ENCODE measurements around the gene LRG1. TPM values are rescaled to one million over a fixed set of nuclear protein-coding genes. Genes with fewer than 3 reads are reported as not detected.

The LRG1 gene
- total RNA-seq, 2 donors from 2014 or later, result 2.5 to 3.6 TPM

DNA sequence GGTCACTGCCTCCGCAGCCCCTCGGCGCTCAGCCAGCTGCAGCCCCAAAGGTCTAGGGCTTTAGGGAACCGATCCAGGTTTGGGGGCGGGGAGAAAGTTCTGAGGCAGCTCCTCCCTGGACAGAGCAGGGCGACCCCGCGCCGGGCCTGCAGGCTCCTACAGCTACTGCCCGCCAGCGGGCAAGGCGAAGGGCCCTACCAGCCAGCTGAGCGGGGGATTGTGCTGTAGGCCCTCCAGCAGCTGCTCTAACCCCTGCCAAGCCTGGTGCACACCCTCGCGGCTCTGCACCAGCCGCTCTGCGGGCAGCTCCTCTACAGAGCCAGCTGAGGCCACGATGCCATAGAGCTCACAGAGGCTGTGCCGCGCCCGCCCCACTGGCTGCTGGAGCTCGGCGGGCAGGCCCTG is 35.5 kb downstream of the LRG1 start:
- DNase-seq (ENCODE audit: low spot score), result no peak
- Histone ChIP-seq H3K36me3 (no peaks in the 10 kb centered on the region), H3K9me3 (no peaks in the 10 kb centered on the region), H3K4me1 (replicated peaks) (no peaks in the 10 kb centered on the region), H3K27ac (no peak overlapping the region), H3K27me3 (replicated peaks; ENCODE audit: insufficient read depth) (no peaks in the 10 kb centered on the region), H3K4me3 (no peak overlapping the region)
- WGBS, result 86% methylated on average over 22 of the region's 23 CpGs
- intact Hi-C loops (cut with DNase I), result no loop called here
- TF ChIP-seq, protein P1, sequence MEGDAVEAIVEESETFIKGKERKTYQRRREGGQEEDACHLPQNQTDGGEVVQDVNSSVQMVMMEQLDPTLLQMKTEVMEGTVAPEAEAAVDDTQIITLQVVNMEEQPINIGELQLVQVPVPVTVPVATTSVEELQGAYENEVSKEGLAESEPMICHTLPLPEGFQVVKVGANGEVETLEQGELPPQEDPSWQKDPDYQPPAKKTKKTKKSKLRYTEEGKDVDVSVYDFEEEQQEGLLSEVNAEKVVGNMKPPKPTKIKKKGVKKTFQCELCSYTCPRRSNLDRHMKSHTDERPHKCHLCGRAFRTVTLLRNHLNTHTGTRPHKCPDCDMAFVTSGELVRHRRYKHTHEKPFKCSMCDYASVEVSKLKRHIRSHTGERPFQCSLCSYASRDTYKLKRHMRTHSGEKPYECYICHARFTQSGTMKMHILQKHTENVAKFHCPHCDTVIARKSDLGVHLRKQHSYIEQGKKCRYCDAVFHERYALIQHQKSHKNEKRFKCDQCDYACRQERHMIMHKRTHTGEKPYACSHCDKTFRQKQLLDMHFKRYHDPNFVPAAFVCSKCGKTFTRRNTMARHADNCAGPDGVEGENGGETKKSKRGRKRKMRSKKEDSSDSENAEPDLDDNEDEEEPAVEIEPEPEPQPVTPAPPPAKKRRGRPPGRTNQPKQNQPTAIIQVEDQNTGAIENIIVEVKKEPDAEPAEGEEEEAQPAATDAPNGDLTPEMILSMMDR (IDR thresholded peaks at IDR 0.05), result no peak
- no peak for TF ChIP-seq POLR2AphosphoS5 (IDR thresholded peaks at IDR 0.05)

DNA sequence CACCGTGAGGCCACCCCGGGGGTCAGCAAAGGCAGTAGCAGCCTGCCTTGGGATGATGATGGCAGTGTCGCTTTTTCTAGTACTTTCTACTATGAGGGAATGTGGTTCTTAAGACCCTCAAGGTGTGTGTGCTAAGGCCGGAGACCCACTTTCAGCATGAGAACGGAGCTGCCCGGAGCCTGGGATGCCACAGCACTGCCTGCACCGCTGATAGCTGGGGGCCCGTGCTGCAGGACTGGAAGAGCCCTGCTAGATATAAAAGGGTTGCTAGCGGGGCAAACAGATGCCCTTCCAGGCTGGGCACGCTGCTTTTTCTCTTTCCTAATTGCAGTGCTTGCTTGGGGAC is 36.0 kb downstream of the LRG1 start:
- Histone ChIP-seq H3K4me1 (replicated peaks) (no peaks in the 10 kb centered on the region), H3K27me3 (replicated peaks; ENCODE audit: insufficient read depth) (no peaks in the 10 kb centered on the region), H3K4me3 (no peak overlapping the region), H3K36me3 (no peaks in the 10 kb centered on the region), H3K9me3 (no peaks in the 10 kb centered on the region), H3K27ac (no peak overlapping the region)
- intact Hi-C loops (cut with DNase I), result no loop called here
- DNase-seq (ENCODE audit: low spot score), result no peak
- TF ChIP-seq POLR2AphosphoS5 (IDR thresholded peaks at IDR 0.05) (no peak), POLR2A (IDR thresholded peaks at IDR 0.05) (no peak)
- TF ChIP-seq, protein P1 (IDR thresholded peaks at IDR 0.05), result no peak
- WGBS, result 80% methylated on average over 10 of the region's 10 CpGs

DNA sequence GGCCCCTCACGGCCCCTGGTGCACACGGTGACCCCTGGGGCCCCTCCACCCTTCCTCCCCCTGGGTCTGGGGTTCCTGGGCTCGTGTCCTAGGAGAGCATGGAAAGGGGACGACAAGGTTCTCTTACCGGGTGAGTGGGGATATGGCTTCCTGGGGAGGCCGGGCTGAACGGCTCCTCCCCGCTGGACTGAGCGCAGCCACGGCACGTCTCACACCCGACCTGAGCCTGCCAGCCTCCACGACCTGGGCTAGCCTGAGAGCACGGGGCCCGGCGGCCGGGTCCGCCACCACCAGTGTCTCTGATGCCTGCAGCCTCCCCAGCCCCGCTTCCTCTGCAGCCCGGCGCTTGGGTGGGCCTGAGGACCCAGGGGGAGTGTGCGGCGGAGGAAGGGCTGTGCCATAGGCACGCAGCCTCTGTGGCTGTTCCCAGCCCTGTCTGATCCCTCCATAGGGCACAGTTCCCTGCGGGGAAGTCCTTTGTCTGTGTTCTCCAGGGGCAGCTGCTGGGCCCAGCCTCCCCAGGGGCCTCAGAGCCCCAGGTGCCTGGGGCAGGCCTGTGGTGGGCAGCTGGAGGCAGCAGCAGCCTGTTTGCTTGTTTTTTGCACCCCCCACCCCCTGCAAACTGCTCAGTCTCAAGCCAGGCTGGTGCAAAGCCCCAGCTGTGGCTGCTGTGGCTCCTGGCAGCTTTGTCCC is 36.6 kb downstream of the LRG1 start:
- Histone ChIP-seq H3K27ac (no peak overlapping the region), H3K36me3 (no peaks in the 10 kb centered on the region), H3K27me3 (replicated peaks; ENCODE audit: insufficient read depth) (no peaks in the 10 kb centered on the region), H3K4me1 (replicated peaks) (no peaks in the 10 kb centered on the region), H3K9me3 (no peaks in the 10 kb centered on the region), H3K4me3 (no peak overlapping the region)
- intact Hi-C loops (cut with DNase I), result no loop called here
- no peak for DNase-seq (ENCODE audit: low spot score)
- 87% methylated on average over 25 of the region's 25 CpGs for WGBS
- no peak for TF ChIP-seq POLR2AphosphoS5 (IDR thresholded peaks at IDR 0.05)
- TF ChIP-seq POLR2A (IDR thresholded peaks at IDR 0.05), result no peak
- TF ChIP-seq, protein P1 (IDR thresholded peaks at IDR 0.05), result no peak

DNA sequence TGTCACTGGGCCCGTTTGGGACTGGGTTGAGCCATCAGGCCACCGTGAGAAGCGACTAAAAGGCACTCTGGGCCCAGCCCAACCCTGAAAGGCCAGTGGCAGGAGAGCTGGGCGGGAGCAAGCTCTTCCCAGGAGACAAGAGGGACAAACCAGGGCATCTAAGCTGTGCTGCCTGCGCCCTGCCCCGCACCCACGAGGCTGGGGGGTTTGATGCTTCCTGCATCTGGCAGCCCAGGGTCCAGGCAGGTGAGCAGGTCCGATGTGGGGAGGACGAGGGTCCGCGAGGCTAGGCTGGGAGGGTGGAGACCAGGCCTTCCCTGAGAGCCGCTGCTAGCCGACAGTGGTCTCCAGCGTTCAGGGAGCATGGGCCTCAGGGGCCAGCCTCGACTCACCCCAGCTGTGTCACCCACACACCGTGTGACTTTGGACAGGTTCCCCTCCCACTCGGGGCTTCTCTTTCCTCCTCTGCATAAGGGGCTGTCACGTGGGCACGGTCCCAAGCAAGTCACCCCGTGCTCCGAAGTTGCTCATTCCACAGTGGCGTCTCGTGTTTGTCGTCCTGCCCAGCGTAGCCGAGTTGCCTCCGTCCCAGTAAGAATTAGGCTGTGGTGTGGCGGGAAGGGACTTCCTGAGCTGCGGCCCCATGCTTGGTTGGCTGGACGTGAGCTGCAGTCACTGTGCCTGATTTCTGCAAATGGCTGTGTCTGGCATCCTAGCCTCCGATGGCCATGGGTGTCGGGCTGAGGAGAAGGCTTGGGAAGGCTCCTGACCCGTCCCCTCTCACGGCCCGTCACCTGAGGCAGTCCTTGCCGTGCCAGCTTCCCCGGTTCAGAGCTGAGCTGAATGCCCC is 37.3 kb downstream of the LRG1 start:
- intact Hi-C loops (cut with DNase I), result no loop called here
- Histone ChIP-seq H3K36me3 (peaks cover 3% of the 10 kb centered on the region in 2 donors), H3K4me3 (no peak overlapping the region), H3K4me1 (replicated peaks) (no peaks in the 10 kb centered on the region), H3K9me3 (no peaks in the 10 kb centered on the region), H3K27me3 (replicated peaks; ENCODE audit: insufficient read depth) (no peaks in the 10 kb centered on the region), H3K27ac (no peak overlapping the region)
- WGBS, result 80% methylated on average over 37 of the region's 37 CpGs
- TF ChIP-seq POLR2A (IDR thresholded peaks at IDR 0.05), result no peak
- no peak for TF ChIP-seq POLR2AphosphoS5 (IDR thresholded peaks at IDR 0.05)
- TF ChIP-seq, protein P1 (IDR thresholded peaks at IDR 0.05), result no peak
- DNase-seq (ENCODE audit: low spot score), result no peak
